ENCODE data around the gene CCDC74B.
"Not testable (repeated sequence)": the region's sequence is repeated elsewhere in the genome, so short reads cannot be mapped to it uniquely, and the experiment has no call there.

The CCDC74B gene

DNA sequence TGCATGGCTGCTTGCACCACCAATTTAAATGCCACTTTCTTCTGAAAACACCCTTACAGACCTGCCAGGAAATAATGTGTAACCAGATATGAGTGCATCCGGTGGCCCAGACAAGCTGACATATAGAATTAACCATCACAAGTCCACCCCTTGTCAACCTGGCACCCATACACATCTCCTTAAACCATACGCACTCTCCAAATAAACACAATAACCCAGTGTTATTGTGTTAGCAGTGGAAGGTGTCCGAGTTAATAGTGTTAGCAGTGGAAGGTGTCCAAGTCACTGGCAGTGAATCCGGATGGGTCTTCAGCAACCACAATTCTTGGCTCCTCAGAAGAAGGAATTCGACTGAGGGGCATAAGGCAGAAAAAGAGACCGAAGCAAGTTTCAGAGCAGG, 3.6 kb upstream of the CCDC74B start:
- not testable (repeated sequence) for DNase-seq

DNA sequence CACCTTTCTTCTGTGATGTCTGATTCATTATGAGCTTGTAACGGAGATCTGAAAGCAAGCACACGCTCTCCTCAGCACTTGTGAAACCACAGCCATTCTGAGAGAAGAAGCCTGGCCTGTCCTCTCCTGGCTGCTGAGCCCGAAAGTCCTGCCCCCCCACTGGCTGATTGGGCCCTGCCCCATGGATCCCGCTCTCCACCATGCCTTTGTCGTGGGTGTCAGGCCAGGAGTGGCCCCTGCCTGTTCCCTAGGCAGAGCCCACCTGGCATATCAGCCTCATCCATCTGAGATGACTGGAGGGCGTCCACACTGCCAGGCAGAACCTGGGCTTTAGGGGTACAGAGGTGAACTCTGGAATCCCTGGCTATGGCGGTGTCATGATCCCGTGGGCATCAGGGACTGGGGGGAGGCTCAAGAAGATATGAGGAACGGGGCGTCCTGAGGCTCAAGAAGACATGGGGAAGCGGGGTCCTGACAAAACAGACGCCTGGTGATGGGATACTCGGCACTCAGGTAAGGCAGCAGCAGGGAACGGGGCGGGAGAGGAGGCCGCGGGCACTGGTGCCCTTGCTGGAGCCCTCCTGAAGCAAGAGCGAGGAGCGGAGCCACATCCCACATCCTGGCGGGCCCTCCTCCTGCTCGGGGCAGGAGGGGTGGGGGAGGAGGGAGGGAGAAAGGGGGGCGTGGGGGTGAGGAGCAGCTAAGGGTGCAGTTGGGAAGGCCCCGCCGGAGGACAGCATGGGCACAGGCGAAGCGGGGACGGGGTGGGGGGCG, 1.5 kb downstream of the CCDC74B start:
- DNase-seq = not testable (repeated sequence)

DNA sequence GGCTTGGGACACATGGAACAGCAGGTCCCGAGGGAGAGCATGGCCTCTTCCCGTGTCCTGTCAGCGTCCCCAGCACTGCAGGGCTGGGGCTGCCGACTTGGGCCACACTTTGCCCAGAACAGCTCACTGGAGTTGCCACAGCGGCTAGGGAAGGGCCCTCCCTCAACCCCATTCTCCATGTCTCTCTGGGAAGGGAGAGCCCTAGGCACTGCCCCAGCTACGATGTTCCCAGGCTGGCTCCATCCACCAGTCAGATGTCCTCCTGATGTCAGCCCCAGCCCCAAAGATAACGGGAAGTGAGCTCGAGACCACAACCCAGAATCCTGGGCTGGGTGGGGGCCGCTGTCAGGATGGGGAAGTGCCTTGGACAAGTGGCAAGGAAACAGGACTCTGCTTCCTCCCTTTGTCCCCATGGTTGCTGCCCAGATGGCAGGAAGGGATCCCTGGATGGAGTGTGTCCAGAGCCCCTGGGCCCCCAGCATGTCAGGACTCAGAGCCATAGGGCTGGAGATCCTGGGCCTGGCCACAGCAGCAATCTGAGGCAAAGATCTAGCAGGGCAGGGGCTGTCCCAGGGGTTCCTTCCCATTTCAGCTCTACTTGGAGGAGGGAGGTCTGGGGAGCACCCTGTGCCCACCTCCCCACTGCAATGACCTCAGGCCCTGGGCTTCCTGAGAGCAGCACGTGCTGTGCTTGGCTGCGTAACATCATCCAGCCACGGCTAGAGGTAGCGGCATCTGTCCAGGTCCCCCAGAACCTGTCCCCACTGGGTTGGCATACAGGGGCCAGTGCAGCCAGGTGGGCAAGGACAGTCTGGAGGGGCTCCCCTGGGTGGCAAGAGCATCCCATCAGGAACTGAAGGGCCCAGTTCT, 2.3 kb downstream of the CCDC74B start:
- not testable (repeated sequence) for DNase-seq

DNA sequence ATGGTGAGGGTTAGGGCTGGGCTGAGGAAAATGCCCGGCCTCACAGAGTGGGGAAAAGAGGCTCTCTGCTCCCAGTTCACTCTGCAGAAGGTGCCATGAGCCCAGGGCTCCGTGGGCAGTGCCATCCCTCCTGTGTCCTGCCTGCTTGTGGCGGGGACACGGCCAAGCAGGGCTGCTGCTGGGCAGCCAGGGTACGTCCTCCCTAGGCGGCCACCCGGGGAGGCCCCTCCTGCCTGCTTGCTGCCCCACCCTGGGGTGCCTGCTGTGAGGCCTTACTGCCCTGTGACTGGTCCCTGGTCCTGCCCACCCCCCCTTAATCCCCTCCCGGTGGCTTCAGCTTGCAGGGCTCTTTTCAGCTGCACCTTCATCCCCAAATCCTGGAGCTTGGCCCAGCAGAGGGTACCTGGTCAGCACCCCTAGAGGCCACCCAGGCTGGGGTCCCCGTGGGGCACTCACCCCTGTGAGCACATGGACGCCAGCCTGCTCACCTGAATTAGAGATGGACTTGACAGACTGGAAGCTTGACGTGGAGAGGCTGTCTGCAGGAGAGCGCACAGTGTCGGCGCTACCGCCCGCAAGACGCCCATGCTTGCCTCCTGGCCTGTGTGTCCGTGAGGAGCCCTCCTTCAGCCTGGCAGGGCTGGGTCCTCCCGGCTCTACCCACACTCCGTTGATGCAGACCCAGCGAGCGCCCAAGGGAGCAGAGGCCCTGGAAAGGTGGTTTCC, 3.1 kb downstream of the CCDC74B start:
- DNase-seq = not testable (repeated sequence)

DNA sequence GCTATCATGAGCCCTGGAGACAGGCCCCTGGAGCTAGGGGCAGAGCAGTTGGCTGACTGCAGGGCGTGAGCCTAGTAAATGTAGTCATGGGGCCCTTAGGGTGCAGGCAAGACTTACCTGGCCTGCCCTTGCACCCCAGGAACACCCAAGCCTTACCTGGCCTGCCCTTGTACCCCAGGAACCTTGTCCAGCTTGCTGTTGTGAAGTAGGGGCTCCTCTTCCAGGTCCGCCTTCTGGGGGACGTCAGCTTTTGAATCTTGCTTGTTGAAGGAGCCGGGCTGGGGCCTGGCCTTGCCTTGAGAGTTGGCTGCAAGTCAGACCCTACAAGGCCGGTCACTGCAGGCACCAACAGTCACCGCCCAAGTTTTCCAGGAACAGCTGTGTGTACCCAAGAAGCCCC, 3.9 kb downstream of the CCDC74B start:
- not testable (repeated sequence) for DNase-seq

DNA sequence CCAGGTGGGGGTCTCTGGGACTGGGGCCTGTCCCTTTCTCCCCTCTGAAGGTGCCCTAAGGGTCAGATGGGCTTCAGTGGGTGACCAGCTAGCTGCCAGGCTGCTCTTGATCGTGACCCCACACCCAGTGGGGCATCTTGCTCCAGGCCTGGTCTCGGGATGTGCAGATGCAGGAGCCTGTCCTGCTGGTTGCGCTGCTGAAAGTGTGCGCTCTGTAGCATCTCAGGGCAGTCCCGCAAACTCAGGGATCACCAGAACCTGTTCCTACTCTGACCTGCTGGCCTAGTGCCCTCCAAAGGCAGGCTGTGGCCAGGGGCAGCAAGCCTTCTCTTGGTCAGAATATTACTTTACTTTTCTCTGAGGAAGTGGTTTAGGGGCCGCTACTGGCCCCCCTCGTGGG, 4.4 kb downstream of the CCDC74B start:
- DNase-seq = not testable (repeated sequence)

DNA sequence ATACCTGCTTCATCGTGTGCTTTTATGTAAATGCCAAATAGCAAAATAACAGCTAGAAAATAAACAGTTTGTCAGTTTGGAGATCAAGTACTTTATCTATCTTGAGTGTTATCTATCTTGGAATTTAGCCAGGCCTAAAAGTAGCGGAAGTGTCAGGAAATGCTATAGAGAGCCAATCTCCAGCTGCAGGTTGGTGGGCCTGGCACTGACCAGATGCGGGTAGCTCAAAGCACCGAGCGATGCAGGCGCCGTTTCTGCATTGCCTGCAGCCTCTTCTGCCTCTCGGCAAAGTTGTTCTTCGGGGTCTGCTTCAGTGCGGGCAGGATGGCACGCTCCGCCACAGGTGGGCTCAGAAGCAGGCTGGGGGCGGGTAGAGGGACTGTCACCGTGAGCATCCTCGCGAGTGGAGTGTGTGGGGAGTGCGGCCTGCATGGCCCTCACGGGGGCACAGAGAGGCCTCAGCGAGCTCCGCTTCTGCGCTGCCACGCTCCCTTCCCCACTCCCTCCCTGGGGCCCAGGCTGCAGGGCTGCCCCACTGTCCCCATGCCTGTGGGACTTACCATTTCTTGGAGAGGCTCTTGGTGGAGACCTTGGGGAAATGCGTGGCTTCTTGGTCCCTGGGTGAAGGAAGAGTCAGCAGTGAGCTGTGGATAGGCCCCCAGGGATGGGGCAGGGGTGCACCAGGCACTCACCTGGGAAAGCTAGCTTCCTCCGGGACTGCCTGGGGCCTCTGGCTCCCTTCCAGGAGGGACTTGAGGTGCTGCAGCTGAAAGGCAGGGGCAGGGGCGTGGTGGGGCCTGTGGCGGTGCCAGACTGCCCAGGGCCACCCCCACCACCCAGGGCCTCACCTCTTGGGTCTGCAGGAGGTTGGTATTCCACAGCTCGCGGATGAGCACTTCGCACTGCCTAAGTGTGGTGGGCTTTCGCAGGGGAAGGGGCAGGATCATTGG, 5.3 kb downstream of the CCDC74B start:
- not testable (repeated sequence) for DNase-seq

DNA sequence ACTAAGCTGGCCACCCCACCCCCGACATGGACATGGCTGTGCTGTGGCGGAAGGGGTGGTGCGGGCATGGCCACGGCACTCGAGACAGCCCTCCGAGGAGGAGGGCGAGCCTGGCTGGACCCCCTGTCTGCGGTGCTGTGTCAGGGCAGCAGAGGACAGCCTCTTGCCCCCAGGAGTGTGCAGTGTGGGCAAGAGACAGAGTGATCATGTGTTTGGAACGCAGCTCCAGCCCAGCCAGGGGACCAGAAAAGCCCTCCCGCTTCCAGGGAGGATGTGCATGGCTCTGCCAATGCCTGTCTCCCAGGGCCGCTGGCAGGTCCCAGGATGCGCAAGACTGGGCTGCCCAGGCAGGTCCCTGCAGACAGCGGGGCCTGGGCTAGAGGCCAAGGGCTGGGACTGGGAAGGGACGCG, 6.1 kb downstream of the CCDC74B start:
- not testable (repeated sequence) for DNase-seq

DNA sequence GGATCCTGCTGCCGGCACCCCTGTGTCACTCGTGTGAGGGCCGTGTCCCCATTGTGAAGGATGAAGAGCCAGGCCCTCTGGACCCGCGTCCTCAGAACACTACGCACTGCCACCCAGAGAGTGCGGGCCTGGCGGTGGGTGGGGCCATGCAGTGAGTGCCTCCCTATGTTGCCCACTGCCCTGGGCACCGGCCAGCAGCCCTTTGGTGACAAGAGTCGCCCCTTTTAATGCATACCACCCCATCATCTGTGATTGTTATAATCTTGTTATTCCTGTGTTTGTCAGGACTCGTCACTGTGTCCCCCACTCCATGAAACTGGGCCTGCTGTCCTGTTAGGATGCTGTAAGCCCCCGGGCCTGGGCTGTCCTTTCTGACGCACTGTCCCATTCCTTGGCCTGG, 6.6 kb downstream of the CCDC74B start:
- DNase-seq = not testable (repeated sequence)

DNA sequence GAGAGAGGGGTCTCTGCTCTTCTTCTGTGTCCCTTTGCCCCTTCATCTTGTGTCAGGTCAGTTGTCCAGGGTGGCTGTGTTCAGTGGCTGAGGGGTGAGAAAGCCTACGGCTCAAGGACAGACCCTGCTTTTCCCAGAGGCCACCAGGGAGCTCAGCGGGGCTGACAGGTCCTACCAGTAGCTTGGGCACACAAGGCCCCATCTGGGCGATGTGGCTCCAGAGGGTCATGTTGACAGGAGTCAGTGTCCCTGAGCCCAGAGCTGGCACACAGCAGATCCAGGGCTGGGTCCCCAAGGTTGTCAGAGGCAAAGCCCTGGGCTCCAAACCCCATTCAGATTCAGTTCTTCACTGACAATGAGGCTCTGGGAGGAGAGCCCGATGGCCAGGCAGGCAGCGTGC, 7.8 kb downstream of the CCDC74B start:
- not testable (repeated sequence) for DNase-seq

DNA sequence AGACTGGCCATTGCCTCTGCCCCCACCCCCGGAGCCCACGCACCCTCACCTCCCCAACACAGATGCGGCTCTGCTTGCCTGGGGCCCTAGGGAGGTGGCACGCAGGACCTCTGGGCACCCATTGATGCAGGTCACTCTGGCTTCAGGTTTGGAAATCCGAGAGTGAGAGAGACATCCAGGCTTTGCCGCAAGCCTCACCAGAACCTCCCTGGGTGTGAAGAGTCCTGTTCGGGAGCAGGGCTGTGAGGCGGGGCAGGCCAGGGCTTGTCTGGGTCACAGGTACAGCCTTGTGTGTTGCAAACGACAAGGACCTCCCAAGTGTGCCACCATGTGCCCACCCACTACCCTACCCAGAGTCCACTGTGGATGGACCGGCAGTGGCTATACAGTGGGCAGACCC, 8.4 kb downstream of the CCDC74B start:
- not testable (repeated sequence) for DNase-seq

DNA sequence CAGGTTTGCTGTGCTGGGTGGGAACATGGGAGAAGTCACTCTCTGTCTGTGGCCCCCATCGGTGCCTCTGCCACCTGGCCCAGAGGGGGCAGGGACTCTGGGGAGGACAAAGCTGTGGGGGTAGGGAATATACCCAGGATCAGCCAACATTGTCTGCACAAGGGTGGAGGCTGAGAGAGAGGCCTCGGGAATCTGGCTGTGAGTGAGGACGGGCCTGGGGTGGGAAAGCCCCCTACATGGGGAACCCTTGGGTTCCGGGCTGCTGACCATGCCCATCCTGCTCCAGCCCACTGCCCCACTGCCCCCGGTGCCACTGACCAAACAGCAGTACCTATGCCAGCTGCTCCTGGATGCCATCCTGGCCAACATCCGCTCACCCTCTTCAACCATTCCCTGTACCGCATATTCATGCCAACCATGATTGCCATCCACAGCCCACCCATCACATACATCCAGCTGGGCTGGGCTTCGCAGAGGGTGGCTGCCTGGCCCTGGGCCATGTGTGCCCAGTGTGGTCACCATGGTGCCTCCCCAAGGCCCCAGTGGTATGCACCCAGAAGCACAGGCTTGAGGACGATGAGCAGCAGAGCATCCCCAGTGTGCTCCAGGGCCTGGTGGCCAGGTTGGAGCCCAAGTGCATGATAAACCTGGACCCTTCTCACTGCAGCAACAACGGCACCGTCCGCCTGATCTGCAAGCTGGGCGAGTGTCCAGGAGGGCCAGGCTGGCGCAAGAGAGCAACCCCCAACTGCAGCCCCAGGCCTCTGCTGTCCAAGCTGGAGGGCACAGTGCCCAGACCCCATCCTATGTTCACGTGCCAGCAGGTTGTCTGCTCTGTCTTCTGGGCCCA, 9.0 kb downstream of the CCDC74B start:
- no peak for DNase-seq

DNA sequence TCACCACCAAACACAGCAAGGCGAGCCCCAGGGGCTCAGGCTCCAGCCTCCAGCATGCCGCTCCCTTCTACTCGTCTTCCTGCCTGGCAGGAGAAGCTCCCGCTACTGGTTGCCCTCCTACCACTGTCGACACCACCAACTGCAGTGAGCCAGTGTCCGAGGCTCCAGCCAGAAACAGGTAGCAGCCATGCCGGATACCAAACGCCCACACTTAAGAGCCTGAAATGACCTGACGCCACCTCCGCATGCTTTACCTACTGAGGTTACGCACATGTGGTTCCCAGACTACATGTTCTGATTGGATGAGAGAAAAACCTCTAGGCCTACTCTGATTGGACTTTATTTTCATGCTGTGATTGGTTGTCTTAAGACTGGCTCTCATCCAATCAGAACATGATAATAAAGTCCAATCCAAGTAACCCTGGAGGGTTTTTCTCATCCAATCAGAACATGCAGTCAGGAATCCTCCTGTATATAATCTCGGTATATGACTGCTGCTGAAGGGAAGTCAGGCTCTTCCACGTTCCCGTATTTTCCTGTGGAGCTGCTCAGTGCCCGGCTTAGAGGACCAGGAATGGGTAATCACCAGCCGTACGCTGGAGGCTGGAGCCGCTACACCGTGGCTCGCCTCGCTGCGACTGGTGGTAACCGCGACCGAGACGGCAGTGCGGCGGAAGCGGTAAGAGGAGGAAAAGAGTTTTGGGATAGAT, 15.6 kb downstream of the CCDC74B start, which contains the start of gene POTEF:
Gene POTEF, minus strand, starts transcription at position 103 of the 710 bp plus-strand sequence. CDS start 8,707 bp downstream, outside the sequence.
- not testable (repeated sequence) for DNase-seq

DNA sequence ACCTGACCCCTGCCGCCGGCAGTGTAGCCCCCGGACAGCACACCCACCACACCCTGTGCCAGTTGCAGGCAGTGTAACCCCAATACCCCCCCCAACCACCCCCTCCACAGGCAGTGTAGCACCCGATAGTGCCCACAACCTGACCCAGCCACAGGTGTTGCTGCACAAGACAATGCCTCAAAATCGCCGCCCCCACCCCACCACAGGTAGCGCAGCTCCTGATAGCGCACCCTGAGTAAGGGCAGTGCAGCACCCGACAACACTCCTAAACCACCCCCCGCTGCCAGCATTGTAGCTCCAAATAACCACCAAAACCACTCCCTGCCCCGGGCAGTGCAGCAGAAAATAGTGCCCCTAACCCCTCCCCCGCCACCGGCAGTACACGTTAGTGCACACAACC, 16.4 kb downstream of the CCDC74B start:
- DNase-seq = not testable (repeated sequence)

DNA sequence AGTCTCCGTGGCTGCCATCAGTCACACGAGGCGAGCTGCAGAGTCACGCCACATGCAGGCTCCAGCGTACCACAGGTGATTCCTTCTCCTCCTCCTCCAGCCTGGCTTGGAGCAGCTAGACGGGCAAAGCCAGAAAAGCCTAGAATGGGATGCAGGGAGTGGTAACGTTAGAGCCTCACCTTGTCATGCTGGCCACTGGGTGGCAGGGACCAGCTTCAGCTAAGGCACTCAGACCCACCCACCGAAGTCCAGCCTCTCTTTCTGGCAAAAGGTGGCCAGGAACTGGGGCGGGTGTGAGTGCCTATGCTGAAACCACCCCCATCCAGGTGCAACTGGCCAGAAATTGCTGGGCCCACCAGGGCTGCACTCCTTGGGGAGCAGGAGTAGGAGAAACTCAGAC, 17.2 kb downstream of the CCDC74B start:
- not testable (repeated sequence) for DNase-seq

DNA sequence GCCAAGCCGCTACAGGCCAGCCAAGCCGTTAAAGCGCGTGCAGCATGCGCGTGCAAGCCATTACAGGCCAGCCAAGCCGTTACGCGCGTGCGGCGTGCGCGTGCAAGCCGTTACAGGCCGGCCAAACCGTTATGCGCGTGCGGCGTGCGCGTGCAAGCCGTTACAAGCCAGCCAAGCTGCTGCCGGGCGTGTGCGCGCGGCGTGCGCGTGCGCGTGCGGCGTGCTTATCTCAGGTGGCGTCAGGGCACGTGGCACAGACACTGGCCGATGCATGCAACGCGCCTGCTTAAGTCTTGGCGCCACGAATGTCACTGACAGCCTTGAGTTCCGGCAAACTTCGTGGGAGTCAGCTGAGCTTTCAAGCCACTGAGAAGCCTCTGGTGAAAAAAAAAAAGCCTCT, 24.0 kb downstream of the CCDC74B start:
- DNase-seq = not testable (repeated sequence)

DNA sequence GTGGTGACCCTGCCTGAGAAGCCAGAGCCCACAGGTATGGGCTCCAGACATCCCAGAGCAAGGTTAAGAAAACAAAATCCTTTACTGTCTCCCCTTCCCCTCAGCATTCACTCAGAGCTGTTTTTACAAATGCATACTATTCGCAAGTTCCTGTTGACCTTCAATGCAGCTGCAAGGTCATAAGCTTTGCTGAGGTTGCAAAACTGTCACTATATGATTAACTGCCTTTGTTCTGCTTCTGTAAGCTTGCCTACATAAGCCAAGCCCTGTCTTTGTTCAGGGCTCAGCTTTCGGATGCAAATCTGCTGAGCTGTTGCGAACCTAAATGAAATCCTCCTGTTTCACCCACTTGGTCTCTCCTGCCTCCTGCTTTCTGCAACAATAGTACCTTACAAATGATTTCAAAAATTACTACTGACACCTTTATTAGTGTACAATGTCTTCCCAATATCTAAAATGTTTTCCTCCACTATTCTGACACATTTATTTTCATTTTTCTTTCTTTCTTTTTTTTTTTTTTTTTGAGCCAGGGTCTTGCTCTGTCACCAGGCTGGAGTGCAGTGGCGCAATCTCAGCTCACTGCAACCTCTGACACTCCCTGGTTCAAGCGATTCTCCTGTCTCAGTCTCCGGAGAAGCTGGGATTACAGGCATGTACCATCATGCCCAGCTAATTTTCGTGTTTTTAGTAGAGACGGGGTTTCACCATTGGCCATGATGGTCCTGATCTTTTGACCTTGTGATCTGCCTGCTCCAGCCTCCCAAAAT, 42.1 kb downstream of the CCDC74B start:
- DNase-seq = not testable (repeated sequence)
